ENCODE measurements around the gene QPCT.
"Not testable (repeated sequence)": the region's sequence is repeated elsewhere in the genome, so short reads cannot be mapped to it uniquely, and the experiment has no call there.

Gene QPCT

DNA sequence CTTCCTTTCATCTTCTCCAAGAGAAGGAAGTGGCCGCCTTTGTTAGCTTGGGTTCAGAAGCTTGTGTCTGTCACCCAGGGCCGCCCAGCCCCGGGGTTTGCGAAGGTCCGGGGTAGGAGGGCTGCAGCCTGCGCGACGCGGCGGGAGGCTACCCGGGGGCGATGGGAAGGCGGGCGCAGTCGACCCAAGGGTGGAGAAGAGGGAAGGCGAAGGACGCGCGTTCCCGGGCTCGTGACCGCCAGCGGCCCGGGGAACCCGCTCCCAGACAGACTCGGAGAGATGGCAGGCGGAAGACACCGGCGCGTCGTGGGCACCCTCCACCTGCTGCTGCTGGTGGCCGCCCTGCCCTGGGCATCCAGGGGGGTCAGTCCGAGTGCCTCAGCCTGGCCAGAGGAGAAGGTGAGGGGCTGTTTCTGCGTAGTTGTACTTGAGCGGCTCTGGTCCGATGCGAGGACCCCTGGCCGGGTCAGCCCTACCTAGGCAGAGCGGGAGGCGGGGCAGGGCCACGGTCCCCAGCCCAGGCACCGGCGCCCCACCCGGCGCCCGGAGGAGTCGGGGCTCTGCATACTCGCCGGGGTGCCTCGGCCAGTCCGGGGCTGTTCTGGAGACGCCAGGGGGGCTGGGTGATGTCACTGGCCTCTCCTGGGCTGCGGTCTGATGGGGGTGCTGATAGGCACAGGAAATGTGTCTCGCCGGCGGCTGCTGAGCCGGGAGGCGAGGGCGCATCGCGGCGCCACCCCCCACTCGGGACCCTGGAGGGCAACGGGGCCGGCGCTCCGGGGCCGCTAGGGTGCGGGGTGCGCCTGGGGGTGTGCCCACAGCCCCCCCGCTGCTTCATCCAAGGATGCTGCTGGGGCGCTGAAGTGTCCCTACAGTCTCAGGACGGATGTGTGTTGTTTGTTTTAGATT, at the start of gene QPCT:
TSS of gene QPCT (plus strand) at position 178 of the 909 bp plus-strand sequence. CDS start at position 280, 102 bp downstream.
- peak within 1 kb of the TSS; percentile 70 for H3K27ac Mint-ChIP-seq
- H3K4me3 Mint-ChIP-seq: peak within 1 kb of the TSS; percentile 88
- peaks cover 23% of the 10 kb centered on the region for H3K4me1 Mint-ChIP-seq
- no peaks in the 10 kb centered on the region for H3K36me3 Mint-ChIP-seq
- no peaks in the 10 kb centered on the region for H3K9me3 Mint-ChIP-seq
- peaks cover 10% of the 10 kb centered on the region for H3K27me3 Mint-ChIP-seq

DNA sequence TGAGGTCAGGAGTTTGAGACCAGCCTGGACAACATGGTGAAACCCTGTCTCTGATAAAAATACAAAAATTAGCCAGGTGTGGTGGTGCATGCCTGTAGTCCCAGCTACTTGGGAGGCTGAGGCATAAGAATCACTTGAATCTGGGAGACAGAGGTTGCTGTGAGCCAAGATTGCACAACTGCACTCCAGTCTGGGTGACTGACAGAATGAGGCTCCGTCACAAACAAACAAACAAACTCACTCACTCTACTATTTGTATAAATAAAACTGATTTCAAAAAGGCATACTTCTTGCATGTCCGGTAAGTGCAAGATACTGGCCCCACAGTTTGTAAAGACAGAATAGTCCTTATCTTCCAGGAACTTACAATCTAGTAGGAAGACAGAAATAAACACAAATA, 49.6 kb upstream of the QPCT start:
- not testable (repeated sequence) for H3K9me3 Mint-ChIP-seq, H3K27me3 Mint-ChIP-seq, H3K27ac Mint-ChIP-seq, H3K4me3 Mint-ChIP-seq
- peaks cover 19% of the 10 kb centered on the region for H3K36me3 Mint-ChIP-seq
- peaks cover 26% of the 10 kb centered on the region for H3K4me1 Mint-ChIP-seq

DNA sequence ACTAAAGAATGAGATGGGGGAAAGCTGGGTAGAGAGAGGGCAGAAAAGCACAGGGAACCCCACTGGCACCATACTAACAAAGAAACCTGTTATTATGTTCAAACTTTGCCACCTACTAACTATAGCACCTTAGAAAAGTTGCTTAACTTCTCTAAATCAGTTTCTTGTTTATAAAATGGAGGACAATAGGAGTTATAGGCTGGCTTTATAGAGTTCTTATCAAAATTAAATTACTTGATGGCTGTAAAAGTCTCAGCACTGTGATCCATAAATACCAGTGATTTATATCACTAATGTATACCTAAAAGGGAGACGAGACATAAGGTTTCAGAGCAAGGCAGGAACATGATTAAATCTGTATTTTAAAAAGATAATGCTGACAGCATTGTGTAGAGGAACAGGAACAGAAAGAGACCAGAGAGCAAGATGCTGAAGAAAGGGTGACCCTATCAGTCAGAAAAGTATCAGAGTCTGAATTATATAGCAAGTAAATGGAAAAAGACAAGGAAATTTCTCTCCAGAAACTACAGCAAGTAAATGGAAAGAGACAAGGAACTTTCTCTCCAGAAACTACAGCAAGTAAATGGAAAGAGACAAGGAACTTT, 48.9 kb upstream of the QPCT start:
- H3K9me3 Mint-ChIP-seq: no peaks in the 10 kb centered on the region

DNA sequence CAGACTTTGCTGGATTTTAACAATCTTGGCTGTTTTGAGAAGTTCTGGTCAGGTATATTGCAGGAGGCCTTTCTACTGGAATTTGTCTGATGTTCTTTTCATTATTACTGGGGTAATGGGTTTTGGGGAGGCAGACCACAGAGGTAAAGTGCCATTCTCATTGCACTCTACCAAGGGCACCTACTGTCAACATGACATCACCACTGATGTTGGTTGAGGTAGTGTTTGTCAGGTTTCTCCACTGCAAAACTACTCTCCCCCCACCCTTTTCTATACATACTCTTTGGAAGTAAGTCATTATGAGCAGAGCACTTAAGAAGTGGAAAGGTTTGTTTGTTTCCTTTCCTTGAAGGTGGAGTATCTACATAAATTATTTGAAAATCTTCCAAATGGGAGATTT, 46.8 kb upstream of the QPCT start:
- H3K27me3 Mint-ChIP-seq: no peaks in the 10 kb centered on the region
- no peak overlapping the region for H3K27ac Mint-ChIP-seq
- no peak overlapping the region for H3K4me3 Mint-ChIP-seq
- no peaks in the 10 kb centered on the region for H3K9me3 Mint-ChIP-seq
- peaks cover 12% of the 10 kb centered on the region for H3K36me3 Mint-ChIP-seq
- H3K4me1 Mint-ChIP-seq: peaks cover 47% of the 10 kb centered on the region

More for the DNA sequence above, 48.9 kb upstream of the QPCT start:
- Mint-ChIP-seq H3K27ac (peak overlapping the region; percentile 30), H3K27me3 (no peaks in the 10 kb centered on the region), H3K4me1 (peaks cover 33% of the 10 kb centered on the region), H3K4me3 (no peak overlapping the region), H3K36me3 (peaks cover 21% of the 10 kb centered on the region)

DNA sequence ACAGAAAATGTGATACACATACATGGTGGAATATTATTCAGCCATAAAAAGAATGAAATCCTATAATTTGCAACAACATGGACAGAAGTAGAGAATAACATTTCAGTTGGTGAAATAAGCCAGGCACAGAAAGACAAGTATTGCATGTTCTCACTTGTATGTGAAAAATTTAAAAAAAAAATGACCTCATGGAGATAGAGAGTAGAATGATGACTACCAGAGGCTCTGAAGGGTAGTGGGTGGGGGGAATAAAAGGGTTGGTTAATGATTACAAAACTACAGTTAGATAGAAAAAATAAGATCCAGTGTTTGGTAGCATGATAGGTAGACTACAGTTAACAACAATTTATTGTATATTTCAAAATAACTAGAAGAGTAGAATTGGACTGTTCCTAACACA, 44.3 kb upstream of the QPCT start:
- Mint-ChIP-seq H3K36me3 (peaks cover 18% of the 10 kb centered on the region), H3K27me3 (no peaks in the 10 kb centered on the region), H3K4me1 (peaks cover 64% of the 10 kb centered on the region), H3K27ac (peak overlapping the region; percentile 35), H3K9me3 (no peaks in the 10 kb centered on the region), H3K4me3 (no peak overlapping the region)

DNA sequence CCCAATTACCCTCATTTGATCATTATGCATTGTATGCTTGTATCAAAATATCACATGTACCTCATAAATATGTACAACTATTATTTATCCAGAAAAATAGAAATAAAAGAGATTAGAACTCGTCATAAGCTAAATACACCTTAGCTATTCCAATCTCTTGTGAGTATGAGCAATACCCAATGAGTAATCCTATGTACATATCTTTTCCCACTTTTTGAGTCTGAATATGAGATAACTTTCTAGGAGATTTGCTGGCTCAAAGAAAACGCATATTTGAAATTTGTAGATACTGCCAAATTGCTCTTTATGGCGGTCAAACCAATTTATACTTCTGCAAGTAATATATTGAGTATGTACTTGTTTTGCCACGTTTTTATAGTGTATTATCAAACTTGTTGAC, 43.9 kb upstream of the QPCT start:
- Mint-ChIP-seq H3K4me1 (peaks cover 64% of the 10 kb centered on the region), H3K4me3 (no peak overlapping the region), H3K27ac (no peak overlapping the region)

DNA sequence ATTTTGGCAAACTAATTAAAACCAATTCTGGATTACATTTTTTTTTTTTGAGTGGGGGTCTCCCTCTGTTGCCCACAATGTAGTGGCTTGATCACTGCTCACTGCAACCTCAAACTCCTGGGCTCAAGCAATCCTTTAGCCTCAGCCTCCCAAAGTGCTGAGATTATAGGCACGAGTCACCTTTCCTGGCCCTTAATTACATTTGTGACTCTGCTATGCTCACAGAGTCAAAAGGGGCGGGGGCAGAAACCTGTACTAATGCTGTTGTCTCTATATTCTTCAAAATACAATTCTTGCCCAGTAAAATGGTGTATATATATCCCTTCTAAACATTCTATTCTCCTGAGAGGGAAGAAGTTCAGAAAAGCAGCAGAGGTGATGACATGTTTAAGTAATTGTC, 43.0 kb upstream of the QPCT start:
- Mint-ChIP-seq H3K27ac (no peak overlapping the region), H3K4me1 (peaks cover 66% of the 10 kb centered on the region), H3K27me3 (no peaks in the 10 kb centered on the region), H3K36me3 (peaks cover 16% of the 10 kb centered on the region), H3K4me3 (no peak overlapping the region), H3K9me3 (no peaks in the 10 kb centered on the region)

More for the DNA sequence above, 43.9 kb upstream of the QPCT start:
- H3K27me3 Mint-ChIP-seq: no peaks in the 10 kb centered on the region
- H3K36me3 Mint-ChIP-seq: peaks cover 17% of the 10 kb centered on the region
- no peaks in the 10 kb centered on the region for H3K9me3 Mint-ChIP-seq

DNA sequence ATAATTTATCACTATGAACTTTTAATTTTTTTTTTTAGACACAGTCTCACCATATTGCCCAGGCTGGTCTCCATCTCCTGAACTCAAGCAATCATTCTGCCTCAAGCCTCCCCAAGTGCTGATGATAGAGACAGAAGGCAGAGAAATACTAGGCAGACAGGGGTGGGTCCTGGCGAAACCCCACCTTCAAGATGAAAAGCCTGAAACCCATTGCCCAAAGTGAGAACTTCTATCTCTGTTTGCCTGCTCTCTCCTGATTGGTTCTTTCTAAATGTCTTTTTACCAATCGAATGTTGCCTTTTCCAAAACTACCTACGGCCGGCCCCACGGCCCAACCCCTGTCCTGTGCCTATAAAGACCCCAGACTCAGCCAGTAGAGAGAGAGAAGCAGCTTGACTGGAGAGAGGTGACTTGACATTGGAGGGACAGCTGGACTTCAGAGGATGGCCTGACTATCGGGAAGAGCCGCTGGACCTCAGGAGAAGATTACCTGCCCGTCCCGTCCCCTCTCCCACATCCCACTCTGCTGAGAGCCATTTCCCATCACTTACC, 41.7 kb upstream of the QPCT start:
- H3K9me3 Mint-ChIP-seq: no peaks in the 10 kb centered on the region
- H3K36me3 Mint-ChIP-seq: peaks cover 16% of the 10 kb centered on the region
- H3K4me1 Mint-ChIP-seq: peaks cover 77% of the 10 kb centered on the region
- H3K4me3 Mint-ChIP-seq: no peak overlapping the region
- H3K27ac Mint-ChIP-seq: no peak overlapping the region
- H3K27me3 Mint-ChIP-seq: no peaks in the 10 kb centered on the region

DNA sequence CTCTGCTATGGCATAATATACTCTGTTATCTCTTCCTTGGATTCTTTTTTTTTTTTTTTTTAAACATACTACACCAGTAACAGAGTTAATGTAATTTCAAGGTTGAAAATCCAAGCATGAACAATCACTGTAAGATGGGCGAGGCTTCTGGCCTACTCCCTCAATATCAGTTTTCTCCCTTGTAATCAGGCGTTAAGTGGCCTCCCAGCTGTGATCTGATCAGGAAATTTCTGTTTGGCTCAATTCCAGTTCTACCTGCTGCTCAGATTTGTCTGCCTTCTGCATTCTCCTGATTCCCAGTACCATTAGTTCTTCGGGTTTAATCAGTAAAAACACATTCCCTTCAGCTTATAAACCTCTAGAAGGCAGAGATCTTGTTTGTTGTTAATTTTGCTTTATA, 38.4 kb upstream of the QPCT start:
- no peak overlapping the region for H3K27ac Mint-ChIP-seq
- no peaks in the 10 kb centered on the region for H3K27me3 Mint-ChIP-seq
- peaks cover 82% of the 10 kb centered on the region for H3K4me1 Mint-ChIP-seq
- H3K9me3 Mint-ChIP-seq: no peaks in the 10 kb centered on the region
- peaks cover 14% of the 10 kb centered on the region for H3K36me3 Mint-ChIP-seq
- H3K4me3 Mint-ChIP-seq: no peak overlapping the region

DNA sequence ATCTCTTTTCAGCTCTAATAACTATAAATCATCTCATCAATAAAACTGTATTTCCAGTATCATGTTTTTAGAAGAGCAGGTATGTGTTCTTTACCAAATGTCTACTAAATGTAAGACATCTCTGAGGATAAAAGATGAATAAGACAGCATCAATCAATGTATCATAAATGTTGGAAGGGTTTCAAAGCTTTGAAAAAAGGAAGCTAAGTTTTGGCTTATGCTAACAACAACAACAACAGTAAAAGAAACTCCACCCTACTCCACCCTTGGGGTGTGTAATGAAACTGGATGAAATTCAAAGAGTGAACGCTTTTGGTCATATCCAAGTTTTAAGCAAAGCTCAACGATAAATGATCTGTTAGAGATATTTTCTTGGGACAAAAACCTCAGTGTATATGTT, 36.9 kb upstream of the QPCT start:
- no peak overlapping the region for H3K27ac Mint-ChIP-seq
- H3K4me1 Mint-ChIP-seq: peaks cover 82% of the 10 kb centered on the region

DNA sequence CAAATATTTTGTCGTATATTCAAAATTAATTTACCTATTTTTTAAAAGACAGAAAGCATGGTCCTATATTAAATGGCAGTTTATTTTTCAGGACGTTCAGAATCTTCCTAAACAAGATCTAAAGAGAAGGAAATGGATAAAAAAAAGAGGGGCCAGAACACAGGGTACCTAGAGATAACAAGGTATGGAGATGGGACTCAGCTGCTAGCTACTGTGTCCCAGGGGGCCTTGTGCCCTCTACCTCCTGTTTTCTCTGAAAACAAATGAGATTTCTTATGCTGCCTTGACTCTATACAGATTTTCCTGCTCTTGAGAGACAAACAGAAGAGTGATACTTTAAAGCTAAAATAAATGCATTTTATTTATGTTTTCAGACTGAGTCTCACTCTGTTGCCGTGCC, 29.1 kb upstream of the QPCT start:
- Mint-ChIP-seq H3K4me3 (no peak overlapping the region), H3K36me3 (peaks cover 28% of the 10 kb centered on the region), H3K9me3 (no peaks in the 10 kb centered on the region), H3K27ac (no peak overlapping the region), H3K27me3 (no peaks in the 10 kb centered on the region), H3K4me1 (peaks cover 92% of the 10 kb centered on the region)

More for the DNA sequence above, 36.9 kb upstream of the QPCT start:
- H3K36me3 Mint-ChIP-seq: peaks cover 15% of the 10 kb centered on the region
- no peak overlapping the region for H3K4me3 Mint-ChIP-seq
- no peaks in the 10 kb centered on the region for H3K9me3 Mint-ChIP-seq
- no peaks in the 10 kb centered on the region for H3K27me3 Mint-ChIP-seq

DNA sequence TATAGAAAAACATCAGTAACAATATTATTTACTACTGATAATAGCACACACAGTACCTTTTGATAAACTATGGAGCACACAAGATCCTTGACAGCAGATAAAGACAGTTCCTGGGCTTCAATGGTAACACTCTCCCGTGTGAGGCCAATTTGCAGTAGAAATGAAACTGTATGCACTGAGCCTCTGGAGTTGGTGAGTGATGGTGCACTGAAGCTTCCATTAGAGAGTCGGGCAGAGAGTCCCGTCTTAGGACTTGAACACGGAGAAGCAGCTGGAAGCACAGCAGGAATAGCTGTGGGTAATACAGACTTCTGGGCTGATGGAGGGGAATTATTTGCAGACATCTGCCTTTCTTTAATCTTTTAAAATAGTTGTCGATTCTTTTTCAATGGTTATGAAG, 28.2 kb upstream of the QPCT start:
- Mint-ChIP-seq H3K4me3 (no peak overlapping the region), H3K4me1 (peaks cover 90% of the 10 kb centered on the region), H3K9me3 (no peaks in the 10 kb centered on the region), H3K27me3 (no peaks in the 10 kb centered on the region), H3K36me3 (peaks cover 27% of the 10 kb centered on the region), H3K27ac (no peak overlapping the region)

DNA sequence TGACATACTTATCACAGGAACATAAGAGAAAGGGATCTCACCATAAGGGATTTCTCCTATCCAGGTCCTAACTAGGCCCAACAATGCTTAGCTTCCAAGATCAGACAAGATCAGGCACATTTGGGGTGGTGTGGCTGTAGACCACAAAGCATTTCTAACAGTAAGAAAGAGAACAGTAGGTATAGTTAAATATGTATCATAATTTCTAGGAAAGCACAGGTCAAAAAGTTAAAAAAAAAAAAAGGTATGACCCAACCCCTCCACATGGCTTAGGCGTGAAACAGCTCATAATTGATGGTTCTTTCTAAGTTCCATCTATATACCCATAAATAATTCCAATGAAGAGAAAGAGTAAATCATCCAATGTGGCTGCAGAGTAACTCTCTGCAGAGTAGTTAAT, 26.7 kb upstream of the QPCT start:
- H3K27ac Mint-ChIP-seq: peak overlapping the region; percentile 38
- H3K27me3 Mint-ChIP-seq: no peaks in the 10 kb centered on the region
- peak overlapping the region; percentile 12 for H3K4me3 Mint-ChIP-seq
- H3K36me3 Mint-ChIP-seq: peaks cover 30% of the 10 kb centered on the region
- H3K9me3 Mint-ChIP-seq: no peaks in the 10 kb centered on the region
- H3K4me1 Mint-ChIP-seq: peaks cover 91% of the 10 kb centered on the region

DNA sequence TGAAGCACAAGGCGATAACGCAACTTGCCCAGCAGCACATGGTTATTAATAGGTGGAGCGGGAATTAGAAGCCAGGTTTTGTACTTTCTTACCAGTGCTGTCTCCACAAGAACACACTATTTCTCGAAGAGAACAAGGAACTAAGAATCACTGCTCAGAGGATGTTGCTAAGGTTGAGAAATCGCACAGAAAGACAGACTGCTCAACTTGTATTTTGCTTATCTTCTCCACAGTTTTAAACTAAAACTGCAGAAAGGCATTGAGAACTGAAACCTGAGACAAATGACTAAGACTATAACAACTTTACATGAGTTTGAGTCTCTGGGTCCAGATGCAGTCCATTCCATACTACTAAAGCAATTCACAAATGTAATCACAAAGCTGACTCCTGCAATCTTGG, 26.0 kb upstream of the QPCT start:
- H3K9me3 Mint-ChIP-seq: no peaks in the 10 kb centered on the region
- peak overlapping the region; percentile 12 for H3K4me3 Mint-ChIP-seq
- no peak overlapping the region for H3K27ac Mint-ChIP-seq
- peaks cover 32% of the 10 kb centered on the region for H3K36me3 Mint-ChIP-seq
- no peaks in the 10 kb centered on the region for H3K27me3 Mint-ChIP-seq
- peaks cover 88% of the 10 kb centered on the region for H3K4me1 Mint-ChIP-seq

DNA sequence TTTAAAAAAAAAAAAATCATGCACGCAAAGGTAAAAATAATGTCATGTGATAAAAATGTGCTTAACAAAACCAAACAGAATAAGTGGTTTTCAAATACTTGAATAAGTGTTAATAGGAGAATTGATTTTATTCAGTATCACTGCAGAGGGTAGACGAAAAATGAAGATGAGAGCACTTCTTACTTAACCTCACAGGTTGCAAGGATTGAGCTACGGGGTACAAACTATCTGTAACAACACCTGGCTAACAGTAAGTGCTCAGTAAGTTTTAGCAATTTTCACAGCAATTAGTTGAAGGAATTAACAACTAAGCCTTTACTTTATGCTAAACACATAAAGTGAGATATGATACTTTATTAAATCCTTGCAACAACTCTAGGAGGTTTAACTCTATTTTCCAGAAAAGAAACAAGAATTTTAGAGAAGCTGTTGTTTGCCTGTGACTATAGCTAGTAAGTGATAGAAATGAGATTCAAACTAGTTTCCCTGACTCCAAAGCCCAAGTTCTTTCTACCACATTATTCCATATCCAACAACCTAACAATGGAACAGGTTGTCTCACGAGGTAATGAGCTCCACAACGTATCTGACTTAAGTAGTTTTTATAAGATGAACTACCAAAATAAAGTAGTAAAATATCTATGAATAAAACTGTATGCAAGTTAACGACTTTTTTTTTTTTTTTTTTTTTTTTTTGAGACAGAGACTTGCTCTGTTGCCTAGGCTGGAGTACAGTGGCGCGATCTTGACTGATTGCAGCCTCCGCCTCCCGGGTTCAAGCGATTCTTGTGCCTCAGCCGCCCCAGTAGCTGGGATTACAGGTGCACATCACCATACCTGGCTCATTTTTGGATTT, 24.4 kb upstream of the QPCT start:
- no peak overlapping the region for H3K27ac Mint-ChIP-seq
- no peak overlapping the region for H3K4me3 Mint-ChIP-seq
- peaks cover 29% of the 10 kb centered on the region for H3K36me3 Mint-ChIP-seq
- no peaks in the 10 kb centered on the region for H3K27me3 Mint-ChIP-seq
- no peaks in the 10 kb centered on the region for H3K9me3 Mint-ChIP-seq
- peaks cover 80% of the 10 kb centered on the region for H3K4me1 Mint-ChIP-seq
